Left lung (tissue), 10 donors: ENCODE results near the gene TECR. TPM values are rescaled to one million over a fixed set of nuclear protein-coding genes. Genes with fewer than 3 reads are reported as not detected.

Experiments used
- ATAC-seq: fragments of 200-7000 bp; cut with Tn5 transposase; one replicate; pipeline ENCODE4 v1.9.1; 2020; ENCODE audit warnings: moderate library complexity
- DNase-seq, 4 donors: peaks; one replicate each; pipeline ENCODE4 v3.0.0-alpha.2; 2013 to 2020
- H3K27ac ChIP-seq, 2 donors: fragments of 200-600 bp; sonication (generic) in 1 of 2; one replicate each; pipeline versions ENCODE4 v1.5.0 to v1.8.0; 2020 to 2021
- H3K27me3 ChIP-seq, 2 donors: fragments of 200-600 bp; sonication (generic) in 1 of 2; one replicate each; pipeline versions ENCODE4 v1.5.0 to v1.8.0; 2020 to 2021
- H3K36me3 ChIP-seq, 2 donors: fragments of 200-600 bp; sonication (generic) in 1 of 2; one replicate each; pipeline versions ENCODE4 v1.5.0 to v1.8.0; 2020 to 2021
- H3K4me1 ChIP-seq, 2 donors: fragments of 200-600 bp; one replicate each; pipeline ENCODE4 v1.8.0; 2021
- H3K4me3 ChIP-seq, 2 donors: fragments of 200-600 bp; sonication (generic) in 1 of 2; one replicate each; pipeline versions ENCODE4 v1.5.0 to v1.8.0; 2020 to 2021; ENCODE audit warnings: mild to moderate bottlenecking in 1 of 2
- H3K9me3 ChIP-seq, 2 donors: fragments of 200-600 bp; sonication (generic) in 1 of 2; one replicate each; pipeline versions ENCODE4 v1.5.0 to v1.8.0; 2020 to 2021
- intact Hi-C, 2 donors: fragments of 100-400 bp; cut with DNase I; formaldehyde crosslinking; loops; one replicate each; pipeline versions ENCODE4 v1.11.2 to v1.14.2; 2022
- polyA plus RNA-seq, 6 donors: library from polyadenylated mRNA; unstranded; fragments of 120-200 nt; gene quantifications; one replicate each; pipeline ENCODE4 v1.2.1, GENCODE V29; 2013; ENCODE audit not compliant: insufficient read length in 6 of 6
- total RNA-seq, 2 donors: library from RNA; stranded (reverse); fragmentation: NEBNext Ultra II Directional; extraction: Animal tissue kit (Norgen Biotek cat#: 25700); gene quantifications; one replicate each; pipeline ENCODE4 v1.2.1, GENCODE V29; 2021
- TF ChIP-seq, protein P1 (sequence below), 2 donors: fragments of 200-600 bp; sonication (generic) in 1 of 2; IDR thresholded peaks; one replicate each; pipeline versions ENCODE4 v1.5.0 to v1.8.0; 2021; ENCODE audit warnings: antibody characterized with exemption in 2 of 2
- donor health status: DM: no; HTN: yes; CAD: no.
- donor health status: DM: no; HTN: no; CAD: no.

TECR gene
- total and polyA plus RNA-seq, 8 donors: 77.8 to 122 (median 90.0) TPM

DNA sequence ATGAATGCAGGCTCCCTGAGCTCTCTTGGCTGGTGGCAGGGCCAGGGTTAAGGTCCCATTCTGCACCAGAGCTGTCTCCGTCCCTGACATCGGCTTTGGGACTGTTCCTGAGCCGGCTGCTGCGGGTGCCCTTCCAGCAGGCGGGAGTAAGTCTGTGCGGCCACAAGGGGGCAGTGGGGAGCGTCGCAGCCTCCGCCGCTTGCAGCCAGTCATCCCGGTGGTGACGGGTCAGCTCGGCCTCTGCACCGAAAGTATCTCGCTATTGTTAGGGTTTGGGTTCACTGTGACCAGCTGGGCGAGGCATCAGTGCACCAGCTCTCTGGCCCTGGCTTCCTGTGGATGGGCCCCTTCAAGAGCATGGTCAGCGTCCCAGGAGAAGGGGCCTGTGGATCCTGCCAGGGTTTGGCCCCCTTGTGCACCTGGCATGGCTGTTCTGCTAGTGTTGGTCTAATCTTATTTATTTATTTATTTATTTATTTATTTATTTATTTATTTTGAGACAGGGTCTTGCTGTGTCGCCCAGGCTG is 27.3 kb downstream of the TECR start:
- no peak overlapping the region for H3K27ac ChIP-seq
- peaks cover 0 to 6% of the 10 kb centered on the region in 2 donors for H3K36me3 ChIP-seq
- no peaks in the 10 kb centered on the region for H3K27me3 ChIP-seq
- intact Hi-C loops: no loop called here
- H3K9me3 ChIP-seq: no peaks in the 10 kb centered on the region
- TF ChIP-seq, protein P1, sequence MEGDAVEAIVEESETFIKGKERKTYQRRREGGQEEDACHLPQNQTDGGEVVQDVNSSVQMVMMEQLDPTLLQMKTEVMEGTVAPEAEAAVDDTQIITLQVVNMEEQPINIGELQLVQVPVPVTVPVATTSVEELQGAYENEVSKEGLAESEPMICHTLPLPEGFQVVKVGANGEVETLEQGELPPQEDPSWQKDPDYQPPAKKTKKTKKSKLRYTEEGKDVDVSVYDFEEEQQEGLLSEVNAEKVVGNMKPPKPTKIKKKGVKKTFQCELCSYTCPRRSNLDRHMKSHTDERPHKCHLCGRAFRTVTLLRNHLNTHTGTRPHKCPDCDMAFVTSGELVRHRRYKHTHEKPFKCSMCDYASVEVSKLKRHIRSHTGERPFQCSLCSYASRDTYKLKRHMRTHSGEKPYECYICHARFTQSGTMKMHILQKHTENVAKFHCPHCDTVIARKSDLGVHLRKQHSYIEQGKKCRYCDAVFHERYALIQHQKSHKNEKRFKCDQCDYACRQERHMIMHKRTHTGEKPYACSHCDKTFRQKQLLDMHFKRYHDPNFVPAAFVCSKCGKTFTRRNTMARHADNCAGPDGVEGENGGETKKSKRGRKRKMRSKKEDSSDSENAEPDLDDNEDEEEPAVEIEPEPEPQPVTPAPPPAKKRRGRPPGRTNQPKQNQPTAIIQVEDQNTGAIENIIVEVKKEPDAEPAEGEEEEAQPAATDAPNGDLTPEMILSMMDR (IDR thresholded peaks at IDR 0.05): peak; percentile 96 to 97
- ATAC-seq (peak; percentile 95), DNase-seq (peak; percentile 37 to 96 (median 73))
- peaks cover 0 to 21% of the 10 kb centered on the region in 2 donors for H3K4me1 ChIP-seq
- no peak overlapping the region for H3K4me3 ChIP-seq

DNA sequence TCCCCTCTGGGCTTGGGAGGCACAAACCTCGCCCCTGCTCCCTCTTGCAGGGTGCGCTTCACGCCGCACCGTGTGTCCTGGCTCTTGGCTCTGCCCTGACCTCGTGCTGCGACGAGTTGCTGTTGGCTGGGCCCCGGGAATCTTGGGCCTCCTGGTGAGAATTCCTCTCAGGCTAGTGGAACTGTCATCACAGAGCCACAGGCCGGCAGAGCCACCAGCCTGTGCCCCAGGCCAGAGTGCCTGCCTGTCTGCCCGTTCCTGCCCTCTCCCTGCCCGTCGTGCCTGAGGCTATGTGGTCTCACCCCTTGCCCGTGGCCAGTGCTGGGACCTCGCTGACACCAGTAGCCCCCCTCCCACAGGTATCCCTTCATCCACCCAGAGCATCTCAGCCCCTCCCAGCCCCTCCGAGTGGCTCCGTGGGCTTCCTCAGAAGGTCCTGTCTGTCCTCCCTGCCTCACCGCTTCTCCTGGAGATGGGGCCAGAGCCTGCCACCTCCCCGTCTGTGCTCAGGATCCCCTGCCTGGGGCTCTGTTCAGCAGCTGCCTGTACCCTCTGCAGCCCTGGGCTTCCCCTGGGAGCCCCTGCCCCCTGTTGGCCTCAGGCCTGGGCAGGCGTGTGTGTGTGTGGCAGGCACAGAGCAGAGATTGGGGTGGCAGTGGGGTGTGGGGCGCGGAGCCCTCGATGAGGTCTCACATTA is 29.1 kb downstream of the TECR start:
- Histone ChIP-seq H3K4me3 (no peak overlapping the region), H3K27me3 (no peaks in the 10 kb centered on the region), H3K4me1 (peaks cover 0 to 15% of the 10 kb centered on the region in 2 donors), H3K27ac (no peak overlapping the region), H3K9me3 (no peaks in the 10 kb centered on the region), H3K36me3 (peaks cover 0 to 4% of the 10 kb centered on the region in 2 donors)
- intact Hi-C loops: no loop called here
- TF ChIP-seq, protein P1 (IDR thresholded peaks at IDR 0.05): no peak
- DNase-seq (peak in 1 of 4 donors; percentile 68), ATAC-seq (no peak)

DNA sequence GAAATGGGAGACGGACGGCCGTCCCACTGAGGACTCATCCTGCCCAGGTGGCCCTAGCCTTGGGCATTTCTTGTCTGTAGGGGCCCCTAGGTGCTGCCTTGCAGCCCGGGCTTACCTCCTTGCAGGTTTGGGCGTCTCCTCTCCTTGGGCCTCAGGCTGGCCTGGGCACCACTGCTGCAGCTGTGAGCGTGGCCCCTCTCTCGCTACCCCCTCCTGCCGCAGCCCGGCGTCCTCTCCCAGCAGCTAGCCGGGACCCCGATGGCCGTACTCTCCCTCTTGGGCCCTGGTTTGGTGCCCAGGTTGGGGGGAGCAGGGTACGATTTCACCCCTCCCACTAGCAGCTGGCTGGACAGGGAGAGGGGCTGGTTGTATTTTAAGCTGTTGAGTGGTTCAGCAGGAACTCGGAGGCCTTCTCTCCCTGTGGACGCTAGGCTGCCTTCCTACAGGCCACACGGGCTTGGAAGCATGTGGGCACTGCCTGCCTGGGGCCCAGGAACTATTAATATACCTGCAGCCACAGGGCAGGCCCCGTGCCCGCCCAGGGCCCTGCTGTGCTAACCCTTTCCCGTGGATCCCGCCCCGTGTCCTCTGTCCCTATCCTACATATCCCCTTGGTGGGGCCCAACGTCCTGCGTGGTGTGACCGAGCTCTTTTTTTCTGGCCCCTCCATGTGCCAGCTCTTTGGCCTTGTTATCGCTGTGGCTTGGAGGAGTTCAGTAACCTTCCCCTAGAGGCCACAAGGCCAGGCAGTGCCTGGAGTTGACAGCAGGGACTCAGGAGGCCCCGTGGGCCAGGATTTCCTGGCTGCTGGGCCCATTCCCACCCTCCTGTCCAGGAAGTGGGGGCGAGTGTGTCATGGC is 30.8 kb downstream of the TECR start:
- DNase-seq (no peak), ATAC-seq (no peak)
- Histone ChIP-seq H3K4me1 (peaks cover 0 to 15% of the 10 kb centered on the region in 2 donors), H3K27ac (peak overlapping the region in 1 of 2 donors; percentile 28), H3K36me3 (peaks cover 0 to 15% of the 10 kb centered on the region in 2 donors), H3K9me3 (no peaks in the 10 kb centered on the region), H3K27me3 (no peaks in the 10 kb centered on the region), H3K4me3 (no peak overlapping the region)
- TF ChIP-seq, protein P1 (IDR thresholded peaks at IDR 0.05): no peak
- intact Hi-C loops: no loop called here

DNA sequence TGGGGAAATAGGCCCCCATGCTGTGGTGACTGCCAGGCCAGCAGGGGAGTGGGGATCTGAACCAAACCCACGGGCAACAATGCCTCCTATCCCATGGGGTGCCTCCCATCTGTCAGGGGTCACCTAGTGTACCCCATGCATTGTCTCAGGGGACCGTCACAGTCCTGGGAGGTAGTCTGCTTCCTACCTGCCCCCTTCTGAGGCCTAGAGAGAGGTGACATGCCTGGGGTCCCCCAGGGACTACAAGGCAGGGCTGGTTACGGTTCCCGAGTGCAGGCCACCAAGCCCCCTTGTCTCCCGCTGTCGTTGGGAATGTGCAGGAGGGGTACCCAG is 31.3 kb downstream of the TECR start:
- Histone ChIP-seq H3K36me3 (peaks cover 0 to 21% of the 10 kb centered on the region in 2 donors), H3K27me3 (no peaks in the 10 kb centered on the region), H3K27ac (peak overlapping the region in 1 of 2 donors; percentile 28), H3K4me3 (no peak overlapping the region), H3K4me1 (peaks cover 0 to 15% of the 10 kb centered on the region in 2 donors), H3K9me3 (no peaks in the 10 kb centered on the region)
- TF ChIP-seq, protein P1 (IDR thresholded peaks at IDR 0.05): no peak
- ATAC-seq: no peak
- no peak for DNase-seq
- intact Hi-C loops: no loop called here

DNA sequence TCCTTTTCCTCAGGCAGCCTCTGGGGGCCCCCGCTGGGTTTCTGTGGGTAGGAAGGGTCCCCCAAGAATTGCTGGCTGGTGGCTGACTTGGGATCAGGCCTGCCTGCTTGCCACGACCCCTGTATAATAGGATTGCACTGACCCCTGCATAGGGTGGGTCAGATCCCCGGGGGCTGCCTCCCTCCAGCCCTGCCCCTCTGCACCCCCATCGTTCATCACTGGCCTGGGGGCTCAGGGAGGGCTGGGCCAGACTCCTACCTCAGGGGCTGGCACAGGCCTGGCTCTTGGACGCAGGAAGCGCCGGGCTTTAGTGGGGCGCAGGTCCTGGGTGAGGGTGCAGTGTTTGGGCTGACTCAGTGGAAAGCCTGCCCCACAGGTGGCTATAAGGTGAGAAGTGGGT is 31.9 kb downstream of the TECR start:
- Histone ChIP-seq H3K4me3 (no peak overlapping the region), H3K27me3 (no peaks in the 10 kb centered on the region), H3K36me3 (peaks cover 0 to 26% of the 10 kb centered on the region in 2 donors), H3K4me1 (peaks cover 0 to 15% of the 10 kb centered on the region in 2 donors), H3K9me3 (no peaks in the 10 kb centered on the region), H3K27ac (no peak overlapping the region)
- no peak for ATAC-seq
- TF ChIP-seq, protein P1 (IDR thresholded peaks at IDR 0.05): no peak
- no peak for DNase-seq
- intact Hi-C loops: no loop called here
